Heart right ventricle (tissue), 16 donors: ENCODE measurements around the gene TMEM132D. TPM values are rescaled to one million over a fixed set of nuclear protein-coding genes. Genes with fewer than 3 reads are reported as not detected.

Experiments
- ATAC-seq, 8 donors: fragments of 200-7000 bp; cut with Tn5 transposase; one replicate each; pipeline ENCODE4 v1.9.1; 2020; ENCODE audit warnings: mild to moderate bottlenecking in 8 of 8, moderate library complexity in 8 of 8, moderate number of reproducible peaks in 1 of 8
- DNase-seq, 2 donors: peaks; one replicate each; pipeline ENCODE4 v3.0.0-alpha.2; 2020
- H3K27ac ChIP-seq, 10 donors: fragments of 200-600 bp; sonication (generic) in 2 of 10; one replicate each; pipeline versions ENCODE4 v1.5.0 to v1.8.0; 2020 to 2022; ENCODE audit warnings: mild to moderate bottlenecking in 3 of 10
- H3K27me3 ChIP-seq, 7 donors: fragments of 200-600 bp; one replicate each; pipeline ENCODE4 v1.8.0; 2021 to 2022; ENCODE audit warnings: mild to moderate bottlenecking in 2 of 7
- H3K36me3 ChIP-seq, 9 donors: fragments of 200-600 bp; sonication (generic) in 1 of 9; one replicate each; pipeline versions ENCODE4 v1.5.0 to v1.8.0; 2020 to 2022; ENCODE audit warnings: mild to moderate bottlenecking in 2 of 9
- H3K4me1 ChIP-seq, 9 donors: fragments of 200-600 bp; sonication (generic) in 1 of 9; one replicate each; pipeline versions ENCODE4 v1.5.0 to v1.8.0; 2020 to 2022; ENCODE audit warnings: mild to moderate bottlenecking in 4 of 9
- H3K4me3 ChIP-seq, 10 donors: fragments of 200-600 bp; sonication (generic) in 2 of 10; one replicate each; pipeline versions ENCODE4 v1.5.0 to v1.8.0; 2020 to 2022; ENCODE audit warnings: mild to moderate bottlenecking in 7 of 10, moderate library complexity in 2 of 10
- H3K9me3 ChIP-seq, 11 donors: fragments of 200-600 bp in 10 of 11; sonication (generic) in 2 of 11; one replicate each; pipeline versions ENCODE4 v1.5.0 to v1.8.0; 2013 to 2022; ENCODE audit warnings: mild to moderate bottlenecking in 2 of 11, control low read depth in 1 of 11, moderate library complexity in 1 of 11
- WGBS, 2 donors: extraction: QIAGEN DNeasy Blood & Tissue Kit; methylation state at CpG; one replicate each; pipeline ENCODE4 v1.1.7; 2013; ENCODE audit warnings: inconsistent platforms in 1 of 2; 5-methylcytosine and 5-hydroxymethylcytosine counted together
- intact Hi-C, 10 donors: fragments of 100-400 bp; cut with DNase I; formaldehyde crosslinking; loops; one replicate each; pipeline versions ENCODE4 v1.11.1 to v1.14.2; 2022
- polyA plus RNA-seq, 2 donors: library from polyadenylated mRNA; stranded (reverse); fragments of 200-250 nt; gene quantifications; one replicate each; pipeline ENCODE4 v1.2.3, GENCODE V29; 2013
- total RNA-seq, 10 donors: library from RNA; stranded (reverse); fragmentation: NEBNext Ultra II Directional in 3 of 10; extraction: Animal tissue kit (Norgen Biotek cat#: 25700) in 3 of 10; gene quantifications; one replicate each; pipeline versions ENCODE4 v1.2.1 to v1.2.4, GENCODE V29; 2021 to 2023
- TF ChIP-seq, protein P1 (sequence below), 9 donors: fragments of 200-600 bp; sonication (generic) in 2 of 9; IDR thresholded peaks; one replicate each; pipeline versions ENCODE4 v1.5.0 to v1.8.0; 2021 to 2022; ENCODE audit warnings: antibody characterized with exemption in 9 of 9, mild to moderate bottlenecking in 5 of 9, moderate library complexity in 1 of 9
- donor health status: Arrhythmogenic right ventricular cardiomyopathy.
- donor health status: ischemic (EF 13 %, LVEDD 7.1; RV severe dilation, severe dysfunction).
- donor health status: healthy with polysubstance abuse.
- donor health status: DM: no; HTN: yes; CAD: no.
- donor health status: DM: no; HTN: no; CAD: no.
- donor health status: ischemic (EF 25% LVEDD 6.9; RV normal size, moderate dysfunction).
- donor health status: ischemic (EF 25% LVEDD 5.7; RV mildly dilated, moderate dysfunction).
- donor health status: healthy.
- donor health status: DM: yes; HTN: yes; CAD: no.
- donor health status: Ischemic cardiomyopathy.
- donor health status: ischemic (EF 35%, LVEDD 5.7; RV mildly dilated, moderate dysfunction).
- donor health status: nonischemic (EF 11% LVEDD 7.7; RV severe dilation, severe dysfunction).
- donor health status: DM: yes; HTN: yes; CAD: no.
- donor health status: PGD.
- donor health status: ischemic (EF 29% LVEDD 5.4; RV normal size, mild dysfunction).
- donor health status: nonischemic (EF 23%, LVEDD 6.1; RV moderate dilation, normal function).

TMEM132D gene
- total and polyA plus RNA-seq, 12 donors, result not detected

DNA sequence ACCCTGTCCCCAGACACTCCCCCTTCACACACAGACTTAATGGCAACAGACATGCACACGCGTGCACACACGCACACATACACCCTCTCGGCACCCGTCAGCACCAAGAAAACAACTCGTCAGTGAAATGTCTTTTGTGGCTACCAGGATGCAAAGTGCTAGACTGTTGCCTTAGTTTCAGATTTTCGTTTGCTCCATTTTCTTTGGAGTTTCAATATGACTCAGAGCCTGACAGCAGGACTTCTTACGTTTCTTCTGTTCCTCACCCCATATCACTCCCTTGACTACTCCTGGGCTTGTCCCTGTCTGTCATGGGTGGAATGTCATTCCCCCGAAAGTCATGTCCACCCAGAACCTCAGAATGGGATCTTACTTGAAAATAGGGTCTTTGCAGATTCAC lies 867.7 kb downstream of the TMEM132D start:
- Histone ChIP-seq H3K36me3 (no peaks in the 10 kb centered on the region), H3K27ac (no peak overlapping the region), H3K4me3 (no peak overlapping the region), H3K9me3 (peaks cover 0 to 6% (median 0%) of the 10 kb centered on the region in 11 donors), H3K27me3 (peaks cover 0 to 7% (median 0%) of the 10 kb centered on the region in 7 donors), H3K4me1 (no peaks in the 10 kb centered on the region)
- WGBS, 2 donors, result 75 to 83% methylated on average over 9 of the region's 9 CpGs
- TF ChIP-seq, protein P1, sequence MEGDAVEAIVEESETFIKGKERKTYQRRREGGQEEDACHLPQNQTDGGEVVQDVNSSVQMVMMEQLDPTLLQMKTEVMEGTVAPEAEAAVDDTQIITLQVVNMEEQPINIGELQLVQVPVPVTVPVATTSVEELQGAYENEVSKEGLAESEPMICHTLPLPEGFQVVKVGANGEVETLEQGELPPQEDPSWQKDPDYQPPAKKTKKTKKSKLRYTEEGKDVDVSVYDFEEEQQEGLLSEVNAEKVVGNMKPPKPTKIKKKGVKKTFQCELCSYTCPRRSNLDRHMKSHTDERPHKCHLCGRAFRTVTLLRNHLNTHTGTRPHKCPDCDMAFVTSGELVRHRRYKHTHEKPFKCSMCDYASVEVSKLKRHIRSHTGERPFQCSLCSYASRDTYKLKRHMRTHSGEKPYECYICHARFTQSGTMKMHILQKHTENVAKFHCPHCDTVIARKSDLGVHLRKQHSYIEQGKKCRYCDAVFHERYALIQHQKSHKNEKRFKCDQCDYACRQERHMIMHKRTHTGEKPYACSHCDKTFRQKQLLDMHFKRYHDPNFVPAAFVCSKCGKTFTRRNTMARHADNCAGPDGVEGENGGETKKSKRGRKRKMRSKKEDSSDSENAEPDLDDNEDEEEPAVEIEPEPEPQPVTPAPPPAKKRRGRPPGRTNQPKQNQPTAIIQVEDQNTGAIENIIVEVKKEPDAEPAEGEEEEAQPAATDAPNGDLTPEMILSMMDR (IDR thresholded peaks at IDR 0.05), result no peak
- ATAC-seq (no peak), DNase-seq (no peak)
- intact Hi-C loops, result no loop called here

DNA sequence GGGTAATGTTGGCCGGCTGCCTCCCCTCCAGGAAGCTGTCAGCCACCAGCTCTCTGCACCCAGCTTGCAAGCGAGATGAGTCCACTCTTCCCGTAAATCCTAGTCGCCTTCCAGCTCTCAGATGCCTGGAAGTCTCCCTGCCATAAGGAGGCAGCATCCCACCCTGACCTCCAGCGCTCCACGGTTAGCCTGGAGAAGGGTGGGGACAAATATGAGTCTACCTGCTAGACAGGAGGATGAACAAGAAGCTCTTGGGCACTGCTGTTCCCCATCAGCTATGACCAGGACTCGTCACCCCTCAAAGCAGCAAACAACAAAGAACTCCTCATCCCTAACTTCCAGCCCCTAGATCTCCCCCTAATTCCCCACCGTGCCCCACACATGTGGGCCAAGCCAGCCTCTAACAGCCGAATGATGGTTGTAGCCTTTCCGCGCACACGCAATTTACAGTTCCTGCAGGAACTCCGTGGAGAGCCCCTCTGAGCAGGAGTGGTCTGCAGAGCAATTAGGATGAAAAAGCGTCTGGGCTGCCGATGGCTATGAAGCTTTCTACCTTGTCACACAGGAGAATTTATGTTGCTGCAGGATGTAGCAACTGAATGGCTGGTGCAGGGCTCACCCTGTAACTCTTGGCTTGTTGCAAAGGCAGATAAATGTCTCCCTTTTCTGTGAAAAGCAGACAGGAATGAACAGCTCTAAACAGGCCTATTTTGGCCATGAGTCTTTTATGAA lies 869.1 kb downstream of the TMEM132D start:
- peaks cover 0 to 7% (median 0%) of the 10 kb centered on the region in 7 donors for H3K27me3 ChIP-seq
- no peaks in the 10 kb centered on the region for H3K36me3 ChIP-seq
- H3K27ac ChIP-seq, result no peak overlapping the region
- intact Hi-C loops, result no loop called here
- TF ChIP-seq, protein P1 (IDR thresholded peaks at IDR 0.05), result no peak
- DNase-seq (no peak), ATAC-seq (no peak)
- H3K4me3 ChIP-seq, result no peak overlapping the region
- H3K4me1 ChIP-seq, result no peaks in the 10 kb centered on the region
- 82 to 84% methylated on average over 15 of the region's 15 CpGs for WGBS, 2 donors
- peaks cover 0 to 6% (median 0%) of the 10 kb centered on the region in 11 donors for H3K9me3 ChIP-seq

GRCh38 chr12:129028844-129029243 lies 875.0 kb downstream of the TMEM132D start:
- intact Hi-C loops, result no loop called here
- WGBS, 2 donors, result 67 to 69% methylated on average over 16 of the region's 16 CpGs
- Histone ChIP-seq H3K9me3 (no peaks in the 10 kb centered on the region), H3K4me1 (no peaks in the 10 kb centered on the region), H3K36me3 (no peaks in the 10 kb centered on the region), H3K27ac (no peak overlapping the region), H3K27me3 (peaks cover 0 to 18% (median 0%) of the 10 kb centered on the region in 7 donors), H3K4me3 (no peak overlapping the region)
- TF ChIP-seq, protein P1 (IDR thresholded peaks at IDR 0.05), result no peak
- ATAC-seq (no peak), DNase-seq (no peak)

DNA sequence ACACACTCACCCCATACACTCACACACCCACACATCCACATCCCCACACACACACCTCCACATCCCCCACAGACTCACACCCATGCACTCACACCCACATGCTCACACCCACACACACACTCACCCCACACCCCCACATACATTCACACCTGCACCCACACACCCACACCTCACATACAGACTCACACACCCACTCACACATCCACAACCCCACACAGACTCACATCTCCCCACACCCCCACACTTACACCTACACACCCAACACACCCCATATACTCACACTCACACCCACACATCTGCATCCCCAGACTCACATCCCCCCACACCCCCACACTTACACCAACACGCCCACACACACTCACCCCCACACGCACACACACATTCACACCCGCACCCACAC lies 878.8 kb downstream of the TMEM132D start:
- intact Hi-C loops, result no loop called here
- ATAC-seq (peak in 1 of 8 donors; percentile 41), DNase-seq (no peak)
- no peak overlapping the region for H3K4me3 ChIP-seq
- peaks cover 0 to 14% (median 3%) of the 10 kb centered on the region in 11 donors for H3K9me3 ChIP-seq
- no peaks in the 10 kb centered on the region for H3K4me1 ChIP-seq
- TF ChIP-seq, protein P1 (IDR thresholded peaks at IDR 0.05), result no peak
- H3K36me3 ChIP-seq, result no peaks in the 10 kb centered on the region
- peaks cover 0 to 11% (median 0%) of the 10 kb centered on the region in 7 donors for H3K27me3 ChIP-seq
- no peak overlapping the region for H3K27ac ChIP-seq
- 86 to 93% methylated on average over 3 of the region's 3 CpGs for WGBS, 2 donors
